Right lobe of liver (tissue), 6 donors: ENCODE results near the gene OTOL1. TPM values are rescaled to one million over a fixed set of nuclear protein-coding genes. Genes with fewer than 3 reads are reported as not detected.

Source experiments
- ATAC-seq, 4 donors: fragments of 200-7000 bp; cut with Tn5 transposase; one replicate each; pipeline ENCODE4 v1.9.1; 2020; ENCODE audit warnings: mild to moderate bottlenecking in 4 of 4, moderate library complexity in 4 of 4
- DNase-seq, 3 donors: peaks; one replicate each; pipeline ENCODE4 v3.0.0-alpha.2; 2020
- H3K27ac ChIP-seq, 3 donors: fragments of 200-600 bp; one replicate each; pipeline ENCODE4 v1.8.0; 2022
- H3K27me3 ChIP-seq, 2 donors: fragments of 200-600 bp; one replicate each; pipeline ENCODE4 v1.8.0; 2022
- H3K36me3 ChIP-seq, 4 donors: fragments of 200-600 bp; sonication (generic) in 1 of 4; one replicate each; pipeline versions ENCODE4 v1.5.1 to v1.8.0; 2017 to 2022; ENCODE audit warnings: control low read depth in 1 of 4
- H3K4me1 ChIP-seq, 4 donors: fragments of 200-600 bp; sonication (generic) in 1 of 4; one replicate each; pipeline versions ENCODE4 v1.5.1 to v1.8.0; 2017 to 2022; ENCODE audit warnings: control low read depth in 1 of 4
- H3K4me3 ChIP-seq, 3 donors: fragments of 200-600 bp; one replicate each; pipeline ENCODE4 v1.8.0; 2022
- H3K9me3 ChIP-seq, 4 donors: fragments of 200-600 bp; sonication (generic) in 1 of 4; one replicate each; pipeline versions ENCODE4 v1.5.1 to v1.8.0; 2017 to 2022; ENCODE audit warnings: control low read depth in 1 of 4
- POLR2A ChIP-seq: fragments of 450-650 bp; IDR thresholded peaks from one replicate; pipeline ENCODE4 v1.6.1; 2017; ENCODE audit warnings: antibody characterized with exemption, mild to moderate bottlenecking
- WGBS: methylation state at CpG from one replicate; pipeline ENCODE4 v1.1.6; 2018; ENCODE audit warnings: low coverage, low lambda C conversion rate; ENCODE audit not compliant: insufficient coverage; ENCODE audit errors: missing lambda C conversion rate; 5-methylcytosine and 5-hydroxymethylcytosine counted together
- intact Hi-C, 2 donors: fragments of 100-400 bp; cut with DNase I; formaldehyde crosslinking; loops; one replicate each; pipeline versions ENCODE4 v1.11.2 to v1.14.1; 2022
- total RNA-seq, 6 experiments: library from RNA; depleted of rRNA in 2 of 6; stranded (reverse); fragments of >200 nt in 2 of 6; fragmentation: NEBNext Ultra II Directional in 3 of 6; extraction: Animal tissue kit (Norgen Biotek cat#: 25700) in 3 of 6; gene quantifications; one replicate each; pipeline versions ENCODE4 v1.1.0 to v1.2.4, GENCODE V29; 2016 to 2023
- TF ChIP-seq, protein P1 (sequence below), 4 donors: fragments of 200-600 bp in 3 of 4; fragments of 450-650 bp in 1 of 4; IDR thresholded peaks; one replicate each; pipeline versions ENCODE4 v1.5.1 to v1.8.0; 2016 to 2022; ENCODE audit warnings: antibody characterized with exemption in 4 of 4, mild to moderate bottlenecking in 2 of 4
- donor health status: DM: no; HTN: yes; CAD: no.
- donor health status: DM: no; HTN: no; CAD: no.
- donor health status: DM: no; HTN: no; CAD: no.
- donor health status: DM: no; HTN: yes; CAD: no.
- donor health status: DM: no; HTN: yes; CAD: no.

The OTOL1 gene
- total RNA-seq, 6 experiments from 2014 or later, result not detected

DNA sequence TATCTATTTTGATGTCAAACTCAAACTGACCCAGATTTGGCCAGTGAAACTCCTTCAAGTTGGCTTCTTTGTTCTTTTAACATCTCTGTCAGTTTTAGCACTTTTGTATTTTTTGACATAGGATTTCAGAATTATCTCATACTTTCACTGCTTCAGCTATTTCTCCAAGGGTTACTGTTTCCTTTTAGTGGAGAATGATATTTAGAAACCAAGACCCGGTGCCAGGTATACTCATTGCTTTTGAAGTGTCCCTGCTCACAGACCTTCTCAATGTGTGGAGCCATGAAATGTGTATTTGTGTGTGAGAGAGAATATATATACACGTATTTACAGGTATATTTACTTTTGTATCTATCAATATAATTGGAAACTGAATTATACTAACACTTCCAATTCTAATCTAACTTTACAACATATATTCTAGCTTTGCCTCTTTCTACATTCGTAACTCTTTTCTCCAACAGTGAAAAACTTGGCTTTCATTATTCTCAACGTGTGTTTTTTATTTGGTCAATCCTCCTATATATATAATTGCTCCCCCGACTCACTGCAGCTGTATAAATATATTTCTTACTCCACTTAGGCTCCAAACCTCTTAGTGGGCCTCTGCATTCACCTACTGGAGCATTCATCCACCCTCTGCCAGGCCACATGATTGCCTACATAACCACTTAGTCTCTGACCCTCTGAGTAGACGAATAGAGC is 54.0 kb downstream of the OTOL1 start:
- 65% methylated on average over 6 of the region's 6 CpGs for WGBS
- no peak for ATAC-seq
- Histone ChIP-seq H3K4me3 (no peak overlapping the region), H3K27ac (no peak overlapping the region), H3K4me1 (no peaks in the 10 kb centered on the region), H3K36me3 (no peaks in the 10 kb centered on the region), H3K9me3 (no peaks in the 10 kb centered on the region), H3K27me3 (no peaks in the 10 kb centered on the region)
- intact Hi-C loops, result no loop called here
- TF ChIP-seq POLR2A, result no peak
- TF ChIP-seq, protein P1, sequence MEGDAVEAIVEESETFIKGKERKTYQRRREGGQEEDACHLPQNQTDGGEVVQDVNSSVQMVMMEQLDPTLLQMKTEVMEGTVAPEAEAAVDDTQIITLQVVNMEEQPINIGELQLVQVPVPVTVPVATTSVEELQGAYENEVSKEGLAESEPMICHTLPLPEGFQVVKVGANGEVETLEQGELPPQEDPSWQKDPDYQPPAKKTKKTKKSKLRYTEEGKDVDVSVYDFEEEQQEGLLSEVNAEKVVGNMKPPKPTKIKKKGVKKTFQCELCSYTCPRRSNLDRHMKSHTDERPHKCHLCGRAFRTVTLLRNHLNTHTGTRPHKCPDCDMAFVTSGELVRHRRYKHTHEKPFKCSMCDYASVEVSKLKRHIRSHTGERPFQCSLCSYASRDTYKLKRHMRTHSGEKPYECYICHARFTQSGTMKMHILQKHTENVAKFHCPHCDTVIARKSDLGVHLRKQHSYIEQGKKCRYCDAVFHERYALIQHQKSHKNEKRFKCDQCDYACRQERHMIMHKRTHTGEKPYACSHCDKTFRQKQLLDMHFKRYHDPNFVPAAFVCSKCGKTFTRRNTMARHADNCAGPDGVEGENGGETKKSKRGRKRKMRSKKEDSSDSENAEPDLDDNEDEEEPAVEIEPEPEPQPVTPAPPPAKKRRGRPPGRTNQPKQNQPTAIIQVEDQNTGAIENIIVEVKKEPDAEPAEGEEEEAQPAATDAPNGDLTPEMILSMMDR (IDR thresholded peaks at IDR 0.05), result no peak
- no peak for DNase-seq

DNA sequence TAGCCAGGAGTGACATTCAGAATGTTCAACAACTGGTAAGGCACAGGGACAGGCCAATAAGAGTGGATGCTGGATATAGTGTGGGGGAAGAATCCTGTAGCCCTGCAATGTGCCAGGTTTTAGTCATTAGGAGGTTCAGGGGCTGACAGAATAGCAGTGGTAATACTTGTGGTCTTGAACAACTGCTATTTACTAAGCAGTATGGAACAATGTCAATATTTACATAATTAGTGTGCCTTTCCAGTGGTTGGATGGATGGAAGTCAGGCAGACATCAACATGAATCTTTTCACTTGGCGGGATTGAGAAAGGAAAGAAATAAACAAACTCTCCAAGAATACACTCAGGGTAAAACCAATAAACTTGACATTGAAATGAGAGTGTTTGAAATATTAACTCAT is 55.1 kb downstream of the OTOL1 start:
- Histone ChIP-seq H3K4me3 (no peak overlapping the region), H3K27me3 (no peaks in the 10 kb centered on the region), H3K36me3 (no peaks in the 10 kb centered on the region), H3K9me3 (no peaks in the 10 kb centered on the region), H3K4me1 (no peaks in the 10 kb centered on the region), H3K27ac (no peak overlapping the region)
- intact Hi-C loops, result no loop called here
- no peak for DNase-seq
- ATAC-seq, result no peak
- WGBS, result 56% methylated on average over 1 of the region's 1 CpG
- TF ChIP-seq POLR2A, result no peak

DNA sequence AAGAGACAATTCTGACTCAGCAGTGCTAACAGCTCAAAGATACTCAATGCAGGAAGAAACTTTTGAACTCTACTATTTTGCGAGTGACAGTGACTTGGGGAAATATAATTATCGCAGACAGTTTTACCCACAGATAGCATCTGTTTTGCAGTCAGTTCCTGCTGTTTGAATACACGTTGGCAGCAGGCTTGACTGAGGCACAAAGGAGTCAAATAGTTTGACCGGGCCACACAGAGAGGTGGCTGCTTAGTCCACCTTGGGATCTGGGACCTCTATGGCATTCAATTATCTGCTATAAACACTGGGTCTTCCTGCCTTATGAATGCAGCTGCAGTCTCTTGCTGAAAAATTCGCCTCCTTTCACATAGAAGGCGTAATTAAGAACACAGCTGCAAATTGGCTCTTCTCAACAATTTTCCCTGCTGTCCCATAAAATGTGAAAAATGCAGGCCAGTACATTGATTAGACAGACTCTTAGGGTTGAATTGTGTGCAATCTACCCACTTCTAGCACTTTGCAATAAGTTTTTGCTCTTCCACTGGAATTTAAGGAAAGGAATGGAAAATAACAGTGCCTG is 56.5 kb downstream of the OTOL1 start:
- ATAC-seq (no peak), DNase-seq (no peak)
- Histone ChIP-seq H3K27ac (no peak overlapping the region), H3K36me3 (no peaks in the 10 kb centered on the region), H3K4me3 (no peak overlapping the region), H3K27me3 (no peaks in the 10 kb centered on the region), H3K9me3 (no peaks in the 10 kb centered on the region), H3K4me1 (no peaks in the 10 kb centered on the region)
- TF ChIP-seq, protein P1 (IDR thresholded peaks at IDR 0.05), result no peak
- no peak for TF ChIP-seq POLR2A
- 53% methylated on average over 6 of the region's 6 CpGs for WGBS
- intact Hi-C loops, result no loop called here

Other genes with a start within 250 kb of the OTOL1 start
- 1 to 10 TPM in 1 of 6 experiments, under 1 TPM in 1, not detected in 4; 0.07 to 1.4 TPM for gene SPTSSB, start 125.3 kb upstream of the OTOL1 start, total RNA-seq